IPS-NIHi7 (cell line): ENCODE results near the gene DPF1.
A peak's percentile ranks its signal among the peaks of the same experiment; 100 is the strongest.
"Not testable (repeated sequence)": the region's sequence is repeated elsewhere in the genome, so short reads cannot be mapped to it uniquely, and the experiment has no call there.

ENCODE experiments used
- DNase-seq: peaks from one replicate; pipeline ENCODE4 v3.0.0; 2012; ENCODE audit warnings: mixed read lengths; ENCODE audit errors: extremely low spot score

The DPF1 gene

GRCh38 chr19:38250821-38251563, 27.0 kb upstream of the DPF1 start:
- no peak for DNase-seq

- DNase-seq = no peak
Measured at GRCh38 chr19:38250428-38250820, 26.4 kb upstream of the DPF1 start.

DNA sequence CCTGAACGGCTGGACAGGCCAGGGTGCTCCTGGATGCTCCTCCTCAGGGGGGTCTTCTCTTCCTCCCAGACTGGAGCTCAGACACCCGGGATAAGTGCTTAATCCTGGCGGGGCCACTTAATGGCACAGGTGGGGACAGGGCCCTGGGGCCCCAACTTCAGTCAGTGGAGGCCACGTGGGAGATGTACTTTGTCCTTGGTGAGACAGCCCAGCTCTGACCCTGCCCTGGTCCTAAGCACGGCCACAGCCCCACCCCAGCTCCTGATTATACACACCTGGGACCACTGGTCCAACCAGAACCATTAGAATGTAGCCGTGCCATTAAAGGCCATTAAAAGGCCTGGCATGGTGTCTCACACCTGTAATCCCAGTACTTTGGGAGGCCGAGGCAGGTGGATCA, 24.4 kb upstream of the DPF1 start:
- no peak for DNase-seq

GRCh38 chr19:38247734-38248268, 23.8 kb upstream of the DPF1 start:
- no peak for DNase-seq

DNA sequence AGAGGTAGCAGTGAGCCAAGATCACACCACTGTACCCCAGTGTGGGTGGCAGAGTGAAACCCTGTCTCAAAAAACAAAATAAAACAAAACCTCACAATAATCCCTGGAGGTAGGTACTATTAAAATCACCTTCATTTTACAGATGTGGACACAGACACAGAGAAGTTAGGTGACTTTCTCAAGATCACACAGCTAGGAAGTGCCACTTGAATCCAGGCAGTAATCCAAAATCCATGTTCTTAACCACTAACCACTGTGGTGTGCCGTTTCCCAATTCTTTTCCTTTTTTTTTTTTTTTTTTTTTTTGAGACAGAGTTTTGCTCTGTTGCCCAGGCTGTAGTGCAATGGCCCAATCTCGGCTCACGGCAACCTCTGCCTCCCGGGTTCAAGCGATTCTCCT, 23.1 kb upstream of the DPF1 start:
- DNase-seq = no peak

DNA sequence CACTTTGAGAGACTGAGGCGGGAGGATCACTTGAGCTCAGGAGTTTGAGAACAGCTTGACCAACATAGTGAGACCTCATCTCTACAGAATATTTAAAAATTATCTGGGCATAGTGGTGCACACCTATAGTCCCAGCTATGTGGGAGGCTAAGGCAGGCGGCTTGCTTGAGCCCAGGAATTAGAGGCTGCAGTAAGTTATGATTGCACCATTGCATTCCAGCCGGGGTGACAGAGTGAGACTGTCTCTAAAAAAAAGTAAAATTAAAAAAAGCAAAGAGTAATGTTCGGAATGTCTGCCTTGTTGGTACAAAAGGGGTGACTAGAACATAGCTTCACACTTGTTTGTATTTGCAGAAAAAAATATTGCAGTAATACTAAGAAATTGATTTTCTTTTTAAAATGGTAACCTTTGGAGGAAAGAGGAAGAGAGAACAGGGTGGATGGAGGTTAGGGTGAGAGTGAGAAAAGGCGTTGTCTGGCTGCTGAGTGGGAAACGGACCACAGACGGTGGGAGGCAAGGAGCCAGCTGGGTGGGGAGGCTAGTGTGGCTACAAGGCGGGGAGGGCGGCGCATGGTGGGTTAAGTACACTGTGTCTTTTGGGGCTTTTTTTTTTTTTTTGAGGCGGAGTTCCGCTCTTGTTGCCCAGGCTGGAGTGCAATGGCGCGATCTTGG, 21.9 kb upstream of the DPF1 start:
- no peak for DNase-seq

DNA sequence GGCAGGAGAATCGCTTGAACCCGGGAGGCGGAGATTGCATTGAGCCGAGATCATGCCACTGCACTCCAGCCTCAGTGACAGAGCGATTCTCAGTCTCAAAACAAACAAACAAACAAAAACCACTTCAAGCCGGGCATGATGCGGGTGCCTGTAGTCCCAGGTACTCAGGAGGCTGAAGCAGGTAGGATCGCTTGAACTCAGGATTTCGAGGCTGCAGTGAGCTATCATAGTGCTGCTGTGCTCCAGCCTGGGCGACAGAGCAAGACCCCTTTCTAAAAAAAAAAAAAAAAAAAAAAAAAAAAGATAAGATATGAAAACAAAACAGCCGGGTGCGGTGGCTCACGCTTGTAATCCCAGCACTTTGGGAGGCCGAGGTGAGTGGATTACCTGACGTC, 19.3 kb upstream of the DPF1 start:
- no peak for DNase-seq

- no peak for DNase-seq
Measured at GRCh38 chr19:38239816-38240215, 15.8 kb upstream of the DPF1 start.

GRCh38 chr19:38234615-38235014, 10.6 kb upstream of the DPF1 start:
- DNase-seq = no peak

- DNase-seq = peak; percentile 87
Measured at GRCh38 chr19:38233740-38234251, 9.8 kb upstream of the DPF1 start.

DNA sequence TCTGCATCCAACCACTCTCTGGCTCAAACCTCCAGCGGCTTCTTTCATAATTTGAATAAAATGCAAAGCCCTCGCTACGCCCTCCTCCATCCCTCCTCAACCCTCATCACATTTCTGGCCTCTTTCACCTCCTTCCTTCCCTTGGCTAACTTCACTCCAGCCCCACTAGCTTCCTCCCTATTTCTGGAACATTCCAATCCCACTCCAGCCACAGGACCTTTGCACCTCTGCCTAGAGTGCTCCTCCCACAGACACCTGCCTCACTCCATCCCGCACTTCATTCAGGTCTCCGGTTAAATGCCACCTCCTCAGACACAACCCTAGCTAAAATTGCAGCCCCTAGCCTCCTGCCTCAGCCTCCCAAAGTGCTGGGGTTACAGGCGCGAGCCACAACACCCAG, 7.9 kb upstream of the DPF1 start:
- DNase-seq = no peak

DNA sequence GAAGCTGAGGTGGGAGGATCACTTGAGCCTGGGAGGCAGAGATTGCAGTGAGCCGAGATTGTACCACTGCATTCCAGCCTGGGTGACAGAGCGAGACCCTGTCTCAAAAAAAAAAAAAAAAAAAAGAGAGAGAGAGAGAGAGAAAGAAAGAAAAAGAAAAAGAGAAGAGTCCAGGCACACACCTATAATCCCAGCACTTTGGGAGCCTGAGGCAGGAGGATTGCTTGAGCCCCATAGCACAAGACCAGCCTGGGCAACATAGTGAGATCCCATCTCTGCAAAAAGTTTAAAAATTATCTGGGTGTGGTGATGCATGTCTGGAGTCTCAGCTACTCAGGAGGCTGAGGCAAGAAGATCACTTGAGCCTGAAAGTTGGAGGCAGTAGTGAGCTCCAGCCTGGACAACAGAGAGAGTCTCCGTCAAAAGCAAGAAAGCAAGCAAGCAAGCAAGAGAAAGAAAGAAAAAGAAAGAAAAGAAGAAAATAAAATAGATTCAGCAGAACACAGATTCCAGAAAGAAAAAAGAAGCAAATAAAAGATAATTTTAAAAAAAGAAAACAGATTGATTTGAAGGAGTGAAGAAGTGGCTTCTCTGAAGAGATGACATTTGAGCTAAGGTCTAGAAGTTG, 6.6 kb upstream of the DPF1 start:
- not testable (repeated sequence) for DNase-seq

DNA sequence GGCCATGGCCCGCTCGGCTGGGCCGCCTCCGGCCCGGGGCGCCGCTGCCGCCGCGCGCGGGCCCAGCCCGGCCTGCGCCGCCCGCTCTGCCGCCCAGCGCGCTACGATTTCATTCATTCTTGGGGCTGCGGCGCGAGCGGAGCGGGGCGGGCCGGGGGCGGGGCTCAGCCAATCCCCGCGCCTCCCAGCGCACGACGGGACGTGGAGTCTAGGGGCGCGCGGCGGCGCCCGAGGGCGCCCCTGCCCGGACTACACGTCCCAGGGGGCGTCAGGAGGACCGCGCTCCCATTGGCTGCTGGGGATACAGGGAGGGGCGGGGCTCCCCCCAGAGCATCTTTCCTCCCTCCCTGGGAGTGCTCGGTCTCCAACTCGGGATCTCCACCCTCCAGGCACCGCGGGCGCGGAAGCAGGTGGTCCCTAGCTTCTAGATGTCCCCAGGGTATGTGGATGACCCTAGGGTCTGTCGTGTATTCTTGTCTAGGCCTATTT, 5.6 kb upstream of the DPF1 start:
- peak; percentile 69 for DNase-seq

- peak; percentile 70 for DNase-seq
Measured at GRCh38 chr19:38228491-38229439, 4.7 kb upstream of the DPF1 start.

DNA sequence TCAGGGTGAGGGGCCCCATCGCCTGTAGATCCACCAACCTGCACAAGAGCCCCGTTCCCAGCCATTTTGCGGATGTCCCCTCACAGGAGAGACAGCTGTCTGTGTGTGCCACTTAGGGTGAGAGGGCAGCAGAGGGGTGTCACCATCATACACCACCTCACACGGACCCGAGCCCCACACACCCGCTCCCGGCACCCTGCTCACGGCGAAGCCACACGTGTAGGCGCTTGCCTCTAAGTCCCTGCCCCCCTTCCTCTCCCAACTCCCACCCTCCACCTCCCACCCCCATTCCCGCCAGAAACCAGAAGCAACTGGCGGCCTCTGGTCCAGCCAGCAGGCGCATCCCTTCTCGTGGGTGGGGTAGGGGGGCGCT, 4.0 kb upstream of the DPF1 start:
- DNase-seq = no peak

DNA sequence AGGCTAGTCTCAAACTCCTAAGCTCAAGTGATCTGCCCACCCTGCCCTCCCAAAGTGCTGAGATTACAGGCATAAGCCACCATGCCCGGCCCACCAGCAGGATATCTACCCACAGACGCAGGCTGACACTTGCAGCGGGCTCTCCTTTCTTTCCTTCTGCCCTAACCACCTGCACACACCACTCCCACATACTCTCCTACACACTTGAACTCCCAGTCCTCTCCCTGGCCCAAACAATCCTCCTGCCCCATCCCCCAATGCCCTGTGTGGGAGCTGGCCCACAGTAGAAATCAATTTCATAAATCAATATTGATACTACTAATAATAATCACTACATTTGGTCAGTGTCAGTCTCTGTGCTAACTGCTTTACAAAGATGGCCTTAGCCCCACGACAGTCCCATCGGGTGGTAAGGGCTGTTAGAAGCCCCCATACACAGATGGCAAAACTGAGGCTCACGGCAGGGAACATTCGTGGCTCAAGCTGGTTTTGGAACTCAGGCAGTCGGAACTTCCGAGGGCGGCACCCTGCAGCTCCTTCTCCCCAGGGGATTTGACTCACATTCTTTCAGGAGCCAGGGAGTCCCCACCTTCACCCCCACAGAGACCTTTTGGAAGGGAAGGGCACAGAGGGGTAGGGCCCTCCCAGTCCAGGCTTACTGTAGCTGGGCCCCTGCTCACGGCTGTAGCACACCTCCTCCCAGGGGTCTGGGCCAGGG, 3.4 kb upstream of the DPF1 start:
- DNase-seq = no peak

- not testable (repeated sequence) for DNase-seq
Measured at GRCh38 chr19:38224863-38225218, 819 bp upstream of the DPF1 start.

DNA sequence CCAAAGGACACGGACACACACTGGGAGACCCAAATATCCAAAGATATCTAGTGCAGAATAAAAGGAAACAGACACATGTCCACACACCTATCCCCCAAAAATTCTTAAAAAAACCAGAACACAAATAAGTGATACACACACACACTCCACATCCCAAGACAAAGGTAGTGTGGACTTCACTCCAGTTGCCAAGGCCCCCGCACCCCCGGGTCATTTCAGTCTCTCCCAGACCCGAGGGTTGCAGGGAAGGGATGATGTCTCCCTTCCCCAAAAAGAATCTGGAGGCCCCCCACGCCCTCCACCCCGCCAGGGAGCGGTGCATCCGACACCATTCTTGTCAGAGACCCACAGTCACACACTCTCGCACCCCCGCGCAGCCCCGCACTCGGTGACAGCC, 407 bp downstream of the DPF1 start:
- DNase-seq = no peak

DNA sequence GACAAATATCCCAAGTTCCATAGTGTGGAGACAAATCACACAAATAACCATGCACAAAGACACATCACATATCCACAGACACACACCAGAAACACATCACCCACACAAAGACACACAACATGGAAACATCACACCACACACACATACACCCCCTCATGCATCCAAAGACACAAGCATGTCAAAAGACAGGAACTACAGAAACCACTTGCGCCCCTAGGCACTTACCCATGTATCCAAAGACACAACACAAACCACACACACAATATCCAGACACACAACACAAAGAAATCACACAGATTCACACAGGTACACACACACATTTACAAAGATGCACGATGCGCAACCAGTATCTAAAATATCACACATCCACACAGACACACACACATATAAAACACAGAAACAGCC, 901 bp downstream of the DPF1 start:
- no peak for DNase-seq

GRCh38 chr19:38221919-38222830, 1.8 kb downstream of the DPF1 start:
- DNase-seq = no peak
